Activated T-cell treated with anti-CD3 and anti-CD28 coated beads for 4 hours (primary cell): ENCODE results near the gene ABHD3.
A peak's percentile ranks its signal among the peaks of the same experiment; 100 is the strongest.
"Not testable (repeated sequence)": the region's sequence is repeated elsewhere in the genome, so short reads cannot be mapped to it uniquely, and the experiment has no call there.

Experiments
- DNase-seq: peaks from one replicate; pipeline ENCODE4 v3.0.0-alpha.2; 2020

The ABHD3 gene

GRCh38 chr18:21640375-21640774, 64.2 kb downstream of the ABHD3 start:
- DNase-seq: not testable (repeated sequence)

GRCh38 chr18:21638822-21639221, 65.8 kb downstream of the ABHD3 start:
- no peak for DNase-seq

GRCh38 chr18:21636769-21637168, 67.8 kb downstream of the ABHD3 start:
- DNase-seq: no peak

- DNase-seq: no peak
These were observed 69.9 kb downstream of the ABHD3 start for GRCh38 chr18:21634588-21635199.

GRCh38 chr18:21632393-21632792, 72.2 kb downstream of the ABHD3 start:
- DNase-seq: no peak

GRCh38 chr18:21629089-21629832, 75.3 kb downstream of the ABHD3 start:
- no peak for DNase-seq

GRCh38 chr18:21621640-21622039, 82.9 kb downstream of the ABHD3 start:
- DNase-seq: not testable (repeated sequence)

GRCh38 chr18:21612125-21613039, 92.2 kb downstream of the ABHD3 start, which contains the start of gene SNRPD1:
Gene SNRPD1, plus strand, starts transcription at chr18:21612314. Its CDS starts 116 bp downstream, at chr18:21612430.
- peak; percentile 83 for DNase-seq

- DNase-seq: not testable (repeated sequence)
These were observed 93.0 kb downstream of the ABHD3 start for GRCh38 chr18:21611401-21612124.

GRCh38 chr18:21605213-21605612, 99.4 kb downstream of the ABHD3 start:
- DNase-seq: no peak

GRCh38 chr18:21604671-21605070, 99.9 kb downstream of the ABHD3 start:
- no peak for DNase-seq

- DNase-seq: no peak
These were observed 102.3 kb downstream of the ABHD3 start for GRCh38 chr18:21602299-21602587.
